HG03521 (cell line): ENCODE results near the gene C1orf87.
A peak's percentile ranks its signal among the peaks of the same experiment; 100 is the strongest.

ENCODE experiments used
- ATAC-seq: cut with Tn5 transposase; IDR thresholded peaks from one replicate; pipeline ENCODE4 v1.9.1; 2021; ENCODE audit warnings: mild to moderate bottlenecking, moderate library complexity; ENCODE audit not compliant: unreplicated experiment

Gene C1orf87

GRCh38 chr1:59952065-59952464 is 121.5 kb downstream of the C1orf87 start:
- no peak for ATAC-seq

- ATAC-seq, result no peak
Measured at GRCh38 chr1:59949648-59950047, 123.9 kb downstream of the C1orf87 start.

- no peak for ATAC-seq
Measured at GRCh38 chr1:59948990-59949389, 124.6 kb downstream of the C1orf87 start.

- ATAC-seq, result peak; percentile 90
Measured at GRCh38 chr1:59947047-59947938, 126.3 kb downstream of the C1orf87 start.

- no peak for ATAC-seq
Measured at GRCh38 chr1:59945790-59946189, 127.8 kb downstream of the C1orf87 start.
